ENCODE data around the gene MYBBP1A. TPM values are rescaled to one million over a fixed set of nuclear protein-coding genes. Genes with fewer than 3 reads are reported as not detected.

The MYBBP1A gene
- total RNA-seq, 4 donors from 2014 or later, result 53.9 to 83.7 (median 54.5) TPM

- 53 to 54% methylated on average over 11 of the region's 11 CpGs for WGBS, 2 donors
- H3K4me3 ChIP-seq (ENCODE audit: low read depth, poor library complexity, severe bottlenecking), result no peak overlapping the region
- DNase-seq (ENCODE audit: low spot score in 2 of 2), result no peak
- intact Hi-C loops (cut with DNase I; ENCODE audit: low total_unique reads), result no loop called here
- TF ChIP-seq CTCF (IDR thresholded peaks at IDR 0.05), result no peak
- TF ChIP-seq POLR2A (IDR thresholded peaks at IDR 0.05), result no peak
Measured at GRCh38 chr17:4516735-4517134, 38.4 kb downstream of the MYBBP1A start.

- intact Hi-C loops (cut with DNase I; ENCODE audit: low total_unique reads), result no loop called here
- DNase-seq (ENCODE audit: low spot score in 2 of 2), result no peak
- no peak overlapping the region for H3K4me3 ChIP-seq (ENCODE audit: low read depth, poor library complexity, severe bottlenecking)
- 57 to 75% methylated on average over 5 of the region's 5 CpGs for WGBS, 2 donors
- TF ChIP-seq CTCF (IDR thresholded peaks at IDR 0.05) (no peak), POLR2A (IDR thresholded peaks at IDR 0.05) (no peak)
Measured at GRCh38 chr17:4515501-4515900, 39.7 kb downstream of the MYBBP1A start.

GRCh38 chr17:4514779-4515178 is 40.4 kb downstream of the MYBBP1A start:
- H3K4me3 ChIP-seq (ENCODE audit: low read depth, poor library complexity, severe bottlenecking), result no peak overlapping the region
- TF ChIP-seq POLR2A (IDR thresholded peaks at IDR 0.05), result no peak
- intact Hi-C loops (cut with DNase I; ENCODE audit: low total_unique reads), result no loop called here
- WGBS, 2 donors, result 88 to 89% methylated on average over 10 to 11 of the region's 11 CpGs
- DNase-seq (ENCODE audit: low spot score in 2 of 2), result no peak

GRCh38 chr17:4514206-4514605 is 41.0 kb downstream of the MYBBP1A start:
- H3K4me3 ChIP-seq (ENCODE audit: low read depth, poor library complexity, severe bottlenecking), result no peak overlapping the region
- WGBS, 2 donors, result 63 to 72% methylated on average over 7 of the region's 7 CpGs
- intact Hi-C loops (cut with DNase I; ENCODE audit: low total_unique reads), result no loop called here
- TF ChIP-seq POLR2A (IDR thresholded peaks at IDR 0.05) (no peak), CTCF (IDR thresholded peaks at IDR 0.05) (no peak)
- DNase-seq (ENCODE audit: low spot score in 2 of 2), result no peak

GRCh38 chr17:4513113-4514032 is 41.8 kb downstream of the MYBBP1A start:
- 84 to 85% methylated on average over 24 of the region's 24 CpGs for WGBS, 2 donors
- intact Hi-C loops (cut with DNase I; ENCODE audit: low total_unique reads), result no loop called here
- no peak overlapping the region for H3K4me3 ChIP-seq (ENCODE audit: low read depth, poor library complexity, severe bottlenecking)
- no peak for DNase-seq (ENCODE audit: low spot score in 2 of 2)
- TF ChIP-seq CTCF (IDR thresholded peaks at IDR 0.05) (no peak), POLR2A (IDR thresholded peaks at IDR 0.05) (no peak)

- intact Hi-C loops (cut with DNase I; ENCODE audit: low total_unique reads), result no loop called here
- TF ChIP-seq CTCF (IDR thresholded peaks at IDR 0.05), result no peak
- no peak for TF ChIP-seq POLR2A (IDR thresholded peaks at IDR 0.05)
- 84 to 86% methylated on average over 31 of the region's 31 CpGs for WGBS, 2 donors
- H3K4me3 ChIP-seq (ENCODE audit: low read depth, poor library complexity, severe bottlenecking), result no peak overlapping the region
- DNase-seq (ENCODE audit: low spot score in 2 of 2), result no peak
Measured at GRCh38 chr17:4512156-4513112, 42.8 kb downstream of the MYBBP1A start.
